A549 (cell line): Measurements from ENCODE around the gene ZNRD2.

Experiments used
- CEBPB ChIP-seq, 2 experiments: fragments of >200 bp in 1 of 2; sonication (Bioruptor Twin) in 1 of 2; formaldehyde crosslinking in 1 of 2; IDR thresholded peaks; 2 replicates each; pipeline ENCODE4 v1.6.1; 2012 to 2016
- EHF ChIP-seq: fragments of 250-450 bp; sonication (Bioruptor Pico); IDR thresholded peaks from 2 replicates; pipeline ENCODE4 v1.5.0; 2020; ENCODE audit warnings: mild to moderate bottlenecking
- EP300 ChIP-seq, 2 experiments: fragments of >200 bp; sonication (Bioruptor Twin); formaldehyde crosslinking; IDR thresholded peaks; 2 replicates in 1 of 2; 3 replicates in 1 of 2; pipeline ENCODE4 v1.6.1; 2016 to 2017
- HDAC2 ChIP-seq: fragments of 200-600 bp; sonication (generic); IDR thresholded peaks from 2 replicates; pipeline ENCODE4 v1.6.1; 2016
- KDM1A ChIP-seq: fragments of 200-600 bp; sonication (generic); IDR thresholded peaks from 2 replicates; pipeline ENCODE4 v1.6.1; 2016; ENCODE audit warnings: low read depth, mild to moderate bottlenecking
- NR3C1 ChIP-seq: fragments of >200 bp; sonication (Bioruptor Twin); formaldehyde crosslinking; IDR thresholded peaks from 3 replicates; pipeline ENCODE4 v1.6.1; 2017
- POLR2A ChIP-seq: IDR thresholded peaks from 2 replicates; pipeline ENCODE4 v1.6.1; 2012; ENCODE audit warnings: mild to moderate bottlenecking, low read length
- RAD21 ChIP-seq, 2 experiments: fragments of >200 bp in 1 of 2; sonication (Bioruptor Twin) in 1 of 2; formaldehyde crosslinking in 1 of 2; IDR thresholded peaks in 1 of 2; conservative IDR thresholded peaks in 1 of 2; 2 replicates in 1 of 2; 3 replicates in 1 of 2; pipeline ENCODE4 v1.6.1; 2012 to 2018; ENCODE audit warnings: inconsistent platforms in 1 of 2
- RFX5 ChIP-seq: fragments of 450-650 bp; IDR thresholded peaks from 2 replicates; pipeline ENCODE4 v1.7.1; 2014; ENCODE audit warnings: antibody characterized with exemption, mild to moderate bottlenecking, moderate library complexity
- TF ChIP-seq, protein P1 (sequence below): fragments of >200 bp; sonication (Bioruptor Twin); formaldehyde crosslinking; IDR thresholded peaks from 3 replicates; pipeline ENCODE4 v1.5.1; 2016
- TF ChIP-seq, protein P2 (sequence below): IDR thresholded peaks from 2 replicates; pipeline ENCODE4 v1.6.1; 2012

DNA sequence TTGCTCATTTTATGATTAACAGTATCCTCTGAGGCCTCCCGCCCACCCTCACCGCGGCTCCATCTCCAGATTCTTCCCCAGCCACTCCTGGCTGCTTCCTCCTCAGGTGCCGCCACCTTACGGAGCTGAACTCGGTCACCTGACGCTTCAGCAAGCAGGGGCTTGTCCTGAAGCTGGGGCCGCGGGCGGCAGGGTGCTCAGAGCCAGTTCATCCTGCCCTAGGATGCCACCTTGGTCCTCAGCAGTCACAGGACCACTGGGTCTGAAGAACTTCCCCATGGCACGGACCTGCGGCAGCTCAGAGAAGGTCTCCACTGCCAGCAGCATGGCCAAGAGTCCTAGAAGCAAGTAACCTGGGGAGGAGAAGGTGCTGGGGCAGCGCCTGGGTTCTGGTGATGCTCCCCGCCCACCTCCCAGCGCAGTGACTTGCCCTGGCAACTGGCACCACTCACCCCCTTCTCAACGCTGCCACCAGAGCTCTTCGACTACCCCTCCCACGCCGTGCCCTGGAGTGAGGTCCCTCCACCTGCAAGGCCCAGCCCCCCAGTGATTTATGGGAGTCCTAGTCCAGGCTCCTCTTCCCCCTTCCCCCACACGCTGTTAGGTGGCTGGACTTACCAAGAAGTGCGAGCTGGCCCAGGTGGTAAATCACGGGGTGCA lies 22.7 kb downstream of the ZNRD2 start:
- TF ChIP-seq, protein P1, sequence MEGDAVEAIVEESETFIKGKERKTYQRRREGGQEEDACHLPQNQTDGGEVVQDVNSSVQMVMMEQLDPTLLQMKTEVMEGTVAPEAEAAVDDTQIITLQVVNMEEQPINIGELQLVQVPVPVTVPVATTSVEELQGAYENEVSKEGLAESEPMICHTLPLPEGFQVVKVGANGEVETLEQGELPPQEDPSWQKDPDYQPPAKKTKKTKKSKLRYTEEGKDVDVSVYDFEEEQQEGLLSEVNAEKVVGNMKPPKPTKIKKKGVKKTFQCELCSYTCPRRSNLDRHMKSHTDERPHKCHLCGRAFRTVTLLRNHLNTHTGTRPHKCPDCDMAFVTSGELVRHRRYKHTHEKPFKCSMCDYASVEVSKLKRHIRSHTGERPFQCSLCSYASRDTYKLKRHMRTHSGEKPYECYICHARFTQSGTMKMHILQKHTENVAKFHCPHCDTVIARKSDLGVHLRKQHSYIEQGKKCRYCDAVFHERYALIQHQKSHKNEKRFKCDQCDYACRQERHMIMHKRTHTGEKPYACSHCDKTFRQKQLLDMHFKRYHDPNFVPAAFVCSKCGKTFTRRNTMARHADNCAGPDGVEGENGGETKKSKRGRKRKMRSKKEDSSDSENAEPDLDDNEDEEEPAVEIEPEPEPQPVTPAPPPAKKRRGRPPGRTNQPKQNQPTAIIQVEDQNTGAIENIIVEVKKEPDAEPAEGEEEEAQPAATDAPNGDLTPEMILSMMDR, result no peak
- no peak for TF ChIP-seq RFX5
- TF ChIP-seq EHF (CRISPR knock-in tag), result no peak
- TF ChIP-seq HDAC2, result no peak
- TF ChIP-seq NR3C1, result no peak
- TF ChIP-seq, protein P2, sequence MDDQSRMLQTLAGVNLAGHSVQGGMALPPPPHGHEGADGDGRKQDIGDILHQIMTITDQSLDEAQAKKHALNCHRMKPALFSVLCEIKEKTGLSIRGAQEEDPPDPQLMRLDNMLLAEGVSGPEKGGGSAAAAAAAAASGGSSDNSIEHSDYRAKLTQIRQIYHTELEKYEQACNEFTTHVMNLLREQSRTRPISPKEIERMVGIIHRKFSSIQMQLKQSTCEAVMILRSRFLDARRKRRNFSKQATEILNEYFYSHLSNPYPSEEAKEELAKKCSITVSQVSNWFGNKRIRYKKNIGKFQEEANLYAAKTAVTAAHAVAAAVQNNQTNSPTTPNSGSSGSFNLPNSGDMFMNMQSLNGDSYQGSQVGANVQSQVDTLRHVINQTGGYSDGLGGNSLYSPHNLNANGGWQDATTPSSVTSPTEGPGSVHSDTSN, result no peak
- no peak for TF ChIP-seq POLR2A
- TF ChIP-seq EP300 (IDR thresholded peaks at IDR 0.05), result no peak
- TF ChIP-seq KDM1A, result no peak
- TF ChIP-seq RAD21 (conservative IDR thresholded peaks at IDR 0.05 in 1 of 2, IDR thresholded peaks at IDR 0.05 in 1 of 2), result no peak
- no peak for TF ChIP-seq CEBPB (IDR thresholded peaks at IDR 0.05)
